Measurements from ENCODE around the gene POTEJ.
"Not testable (repeated sequence)": the region's sequence is repeated elsewhere in the genome, so short reads cannot be mapped to it uniquely, and the experiment has no call there.

Gene POTEJ

GRCh38 chr2:130608276-130609001 lies 2.8 kb upstream of the POTEJ start:
- not testable (repeated sequence) for DNase-seq

- not testable (repeated sequence) for DNase-seq
Observed at GRCh38 chr2:130609002-130609920, 2.0 kb upstream of the POTEJ start.

GRCh38 chr2:130610486-130610885 lies 754 bp upstream of the POTEJ start:
- not testable (repeated sequence) for DNase-seq

GRCh38 chr2:130628784-130629475 lies 17.7 kb downstream of the POTEJ start:
- not testable (repeated sequence) for DNase-seq

GRCh38 chr2:130638973-130639372 lies 27.7 kb downstream of the POTEJ start:
- not testable (repeated sequence) for DNase-seq

- DNase-seq, result not testable (repeated sequence)
Observed at GRCh38 chr2:130641688-130642087, 30.4 kb downstream of the POTEJ start.

- not testable (repeated sequence) for DNase-seq
Observed at GRCh38 chr2:130649285-130649684, 38.0 kb downstream of the POTEJ start.

- not testable (repeated sequence) for DNase-seq
Observed at GRCh38 chr2:130664506-130664905, 53.3 kb downstream of the POTEJ start.

- DNase-seq, result not testable (repeated sequence)
Observed at GRCh38 chr2:130665596-130665995, 54.4 kb downstream of the POTEJ start.

- not testable (repeated sequence) for DNase-seq
Observed at GRCh38 chr2:130667516-130667915, 56.3 kb downstream of the POTEJ start.

GRCh38 chr2:130670026-130670745 lies 58.9 kb downstream of the POTEJ start:
- not testable (repeated sequence) for DNase-seq

- not testable (repeated sequence) for DNase-seq
Observed at GRCh38 chr2:130692041-130692770, 81.0 kb downstream of the POTEJ start.

- not testable (repeated sequence) for DNase-seq
Observed at GRCh38 chr2:130693474-130693873, 82.2 kb downstream of the POTEJ start.

- DNase-seq, result not testable (repeated sequence)
Observed at GRCh38 chr2:130703250-130703649, 92.0 kb downstream of the POTEJ start.

Data from NCI-H345 (cell line).